Suppressor macrophage (primary cell): ENCODE data around the gene FAM219A.
"Not testable (repeated sequence)": the region's sequence is repeated elsewhere in the genome, so short reads cannot be mapped to it uniquely, and the experiment has no call there.

Experiments
- DNase-seq, 4 experiments: peaks; one replicate each; pipeline ENCODE4 v3.0.0-alpha.2; 2020 to 2022

FAM219A gene

GRCh38 chr9:34482746-34483145, 24.4 kb upstream of the FAM219A start:
- DNase-seq = not testable (repeated sequence)

GRCh38 chr9:34481620-34482019, 23.2 kb upstream of the FAM219A start:
- not testable (repeated sequence) for DNase-seq

DNA sequence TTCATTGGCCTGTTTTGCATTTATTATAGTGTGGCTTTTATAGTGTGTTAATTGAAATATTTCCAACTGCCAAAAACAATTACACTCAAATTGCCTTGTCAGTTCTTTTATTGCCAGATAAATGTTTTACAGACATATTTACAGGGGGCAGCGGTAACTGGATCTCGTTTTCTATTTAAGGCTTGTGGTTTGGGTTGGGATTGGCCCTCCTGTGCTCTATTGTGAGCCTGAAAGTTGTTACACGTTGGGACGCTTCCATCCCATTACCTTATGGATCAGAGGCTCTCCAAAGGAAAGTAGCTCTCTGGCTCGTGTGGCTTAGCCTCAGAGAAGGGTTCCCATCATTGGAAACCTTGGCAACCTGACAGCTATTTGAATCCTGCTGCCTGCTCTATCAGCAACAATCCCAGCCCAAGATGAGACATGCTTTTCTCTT, 21.1 kb upstream of the FAM219A start:
- DNase-seq = no peak

DNA sequence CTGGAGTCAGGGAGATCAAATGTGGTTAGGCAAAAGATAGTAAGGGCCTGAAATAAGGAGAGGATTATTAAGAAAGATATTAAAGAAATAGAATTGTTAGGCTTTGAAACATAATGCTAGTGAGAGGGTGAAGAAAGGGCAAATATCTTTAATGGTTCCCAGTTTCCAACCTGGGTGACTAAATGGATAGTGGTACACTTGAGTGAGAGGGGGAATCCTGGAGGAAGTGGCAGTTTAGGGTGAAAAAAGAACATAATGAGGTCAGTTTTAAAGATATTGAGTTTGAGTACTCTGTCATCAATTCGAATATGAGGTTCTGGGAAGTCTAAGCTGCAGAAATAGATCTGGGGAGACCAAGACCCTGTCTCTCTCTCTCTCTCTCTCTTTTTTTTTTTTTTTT, 19.2 kb upstream of the FAM219A start:
- no peak for DNase-seq

- no peak for DNase-seq
Observed at GRCh38 chr9:34475097-34475496, 16.7 kb upstream of the FAM219A start.

- no peak for DNase-seq
Observed at GRCh38 chr9:34465468-34465867, 7.1 kb upstream of the FAM219A start.

DNA sequence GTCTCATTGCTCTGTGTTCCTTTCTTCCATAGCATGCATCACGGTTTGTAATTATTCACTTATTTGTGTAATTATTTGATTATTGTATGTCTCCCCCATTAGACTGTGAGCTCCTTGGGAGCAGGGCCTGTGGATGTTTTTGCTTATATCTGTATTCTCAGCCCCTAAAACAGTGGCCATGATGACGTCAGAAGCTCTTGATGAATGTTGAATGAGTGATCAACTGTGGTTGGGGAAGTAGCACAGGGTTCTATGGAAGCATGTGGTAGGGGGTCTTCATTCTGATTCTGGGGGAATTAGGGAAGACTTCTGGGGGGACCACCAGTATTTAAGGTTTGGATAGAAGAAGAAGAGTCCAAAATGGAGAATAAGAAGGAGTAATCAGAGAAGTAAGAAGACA, 6.2 kb upstream of the FAM219A start:
- no peak for DNase-seq

DNA sequence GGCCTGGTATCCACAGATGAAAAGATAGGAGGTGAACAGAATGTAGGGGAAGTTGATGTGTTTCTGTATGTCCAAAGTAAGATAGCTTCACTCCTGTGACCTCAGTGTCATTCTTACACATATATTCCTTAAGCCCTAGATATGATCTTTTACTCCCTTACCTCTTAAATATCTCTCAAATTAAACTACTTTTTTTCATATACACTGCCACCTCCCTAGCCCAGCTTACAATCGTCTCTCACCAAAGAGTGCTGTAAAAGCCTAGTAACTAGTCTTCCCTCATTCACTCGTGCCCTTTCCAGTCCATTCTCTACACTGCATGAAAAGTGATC, 5.5 kb upstream of the FAM219A start:
- DNase-seq = peak in 1 of 4 experiments; percentile 7

DNA sequence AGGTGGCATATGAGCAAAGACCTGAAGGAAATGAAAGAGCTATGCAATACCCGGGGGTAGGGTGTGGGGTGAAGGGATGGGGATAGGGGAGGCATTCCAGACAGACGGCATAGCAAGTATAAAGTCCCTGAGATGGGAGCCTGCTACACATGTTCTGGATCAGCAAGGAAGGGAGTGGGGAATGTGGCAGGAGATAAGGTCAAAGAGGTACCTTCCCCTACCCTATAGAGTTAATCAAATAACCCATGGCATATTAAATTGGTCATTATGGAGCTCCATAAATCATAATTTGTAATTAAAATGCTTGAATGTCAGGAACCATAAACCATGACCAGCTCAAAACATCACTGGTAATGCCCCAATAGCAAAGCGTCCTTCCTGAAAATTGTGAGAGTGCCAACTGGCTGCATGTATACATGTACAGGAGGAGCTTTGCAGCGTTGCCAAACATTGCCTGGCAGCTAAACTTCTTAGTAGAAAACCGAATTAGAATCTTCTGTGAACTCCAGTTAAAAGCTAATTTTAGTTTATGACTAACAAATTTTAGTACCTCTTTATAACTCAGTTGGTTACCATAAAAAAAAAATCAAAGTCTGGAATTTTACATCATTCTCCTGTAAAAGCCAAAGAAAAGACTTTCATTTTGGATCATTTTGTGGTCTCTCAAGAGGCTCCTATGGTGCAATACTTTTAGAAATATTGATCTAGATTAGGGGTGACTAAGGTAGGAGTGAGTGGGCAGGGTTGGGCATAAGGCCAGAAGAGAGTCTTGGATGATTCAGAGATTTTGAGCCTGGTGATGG, 4.9 kb upstream of the FAM219A start:
- peak in 2 of 4 experiments; percentile 10 to 30 for DNase-seq

- peak in 3 of 4 experiments; percentile 14 to 23 (median 22) for DNase-seq
Observed at GRCh38 chr9:34459941-34460340, 1.6 kb upstream of the FAM219A start.

DNA sequence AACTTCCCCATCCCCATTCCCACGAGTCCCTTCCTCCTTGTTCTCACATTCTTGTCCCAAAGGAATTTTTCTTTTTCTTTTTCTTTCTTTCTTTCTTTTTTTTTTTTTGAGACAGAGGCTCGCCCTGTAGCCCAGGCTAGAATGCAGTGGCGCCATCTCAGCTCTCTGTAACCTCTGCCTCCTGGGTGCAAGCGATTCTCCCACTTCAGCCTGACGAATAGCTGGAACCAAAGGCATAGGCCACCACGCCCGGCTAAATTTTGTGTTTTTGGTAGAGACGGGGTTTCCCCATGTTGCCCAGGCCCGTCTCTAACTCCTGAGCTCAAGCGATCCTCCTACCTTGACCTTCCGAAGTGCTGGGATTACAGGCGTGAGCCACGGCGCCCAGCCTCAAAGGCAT, 986 bp upstream of the FAM219A start:
- no peak for DNase-seq

- no peak for DNase-seq
Observed at GRCh38 chr9:34458959-34459340, 580 bp upstream of the FAM219A start.

GRCh38 chr9:34457266-34458012, 931 bp downstream of the FAM219A start:
- peak in 3 of 4 experiments; percentile 11 to 35 (median 17) for DNase-seq

GRCh38 chr9:34456746-34457145, 1.6 kb downstream of the FAM219A start:
- no peak for DNase-seq

- peak in 2 of 4 experiments; percentile 9 to 11 for DNase-seq
Observed at GRCh38 chr9:34456151-34456550, 2.2 kb downstream of the FAM219A start.

DNA sequence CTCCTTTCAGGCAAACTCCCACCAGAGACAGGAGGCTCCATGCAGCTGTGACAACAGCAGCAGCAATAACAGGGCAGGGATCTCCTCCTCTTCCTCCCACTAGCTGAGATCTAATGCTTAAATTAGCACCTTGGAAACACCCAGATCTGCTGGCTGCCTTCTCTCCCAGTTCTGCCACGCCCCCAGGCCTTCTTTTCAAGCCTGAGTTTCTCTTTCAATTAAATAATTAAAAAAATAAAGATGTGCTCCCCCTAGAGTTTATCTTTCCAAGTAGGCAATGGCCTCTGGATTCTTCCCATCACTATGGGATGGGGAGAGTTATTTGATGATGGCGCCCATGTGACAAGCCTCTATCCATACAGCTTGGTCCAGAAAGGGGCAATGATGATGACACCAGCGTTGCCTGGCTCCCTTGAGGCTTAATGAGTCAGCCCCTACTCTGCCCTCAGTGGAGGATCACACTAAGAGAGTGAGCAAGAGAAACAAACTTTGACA, 3.8 kb downstream of the FAM219A start:
- DNase-seq = peak; percentile 26 to 57 (median 31)

DNA sequence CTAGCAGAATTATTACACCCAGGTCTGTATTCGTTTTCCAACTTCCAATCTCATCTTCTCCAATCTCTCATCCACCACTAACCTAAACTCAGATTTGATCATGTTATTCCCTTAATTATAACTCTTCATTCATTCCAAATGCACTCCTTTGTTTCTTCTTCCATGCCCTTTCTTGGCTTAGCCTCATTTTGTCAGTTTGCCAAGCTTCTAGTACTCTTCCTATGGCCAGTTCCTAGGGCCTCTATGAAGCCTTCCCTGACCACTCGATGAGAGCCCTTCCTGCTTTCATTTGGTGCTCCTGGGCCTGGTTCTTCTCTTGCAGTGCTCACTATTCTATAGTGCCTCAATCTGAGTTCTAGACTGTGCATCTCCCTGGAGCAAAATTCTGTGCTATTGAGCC, 5.8 kb downstream of the FAM219A start:
- no peak for DNase-seq

DNA sequence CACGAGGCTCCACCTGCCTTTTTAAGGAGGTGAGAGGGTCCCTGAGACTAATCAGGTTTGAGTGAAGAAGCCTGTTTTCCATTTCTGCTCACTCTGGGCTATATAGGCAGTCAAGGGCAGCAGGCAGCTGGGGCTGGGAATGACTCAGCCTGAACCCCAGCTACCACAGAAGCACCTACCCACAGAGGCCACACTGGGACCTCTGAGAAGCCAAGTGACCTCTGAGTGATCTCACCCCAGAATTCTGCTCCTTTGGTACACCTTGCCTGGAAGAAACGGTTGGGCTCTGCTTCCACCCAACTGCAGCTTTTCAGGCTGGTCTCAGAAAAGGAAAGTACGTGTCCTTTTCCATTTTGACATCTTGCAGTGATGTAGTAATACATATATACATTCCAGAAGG, 6.8 kb downstream of the FAM219A start:
- DNase-seq = no peak

- DNase-seq = peak in 1 of 4 experiments; percentile 19
Observed at GRCh38 chr9:34451135-34451534, 7.2 kb downstream of the FAM219A start.

GRCh38 chr9:34450644-34451043, 7.7 kb downstream of the FAM219A start:
- DNase-seq = no peak

GRCh38 chr9:34446951-34447350, 11.4 kb downstream of the FAM219A start:
- DNase-seq = no peak

DNA sequence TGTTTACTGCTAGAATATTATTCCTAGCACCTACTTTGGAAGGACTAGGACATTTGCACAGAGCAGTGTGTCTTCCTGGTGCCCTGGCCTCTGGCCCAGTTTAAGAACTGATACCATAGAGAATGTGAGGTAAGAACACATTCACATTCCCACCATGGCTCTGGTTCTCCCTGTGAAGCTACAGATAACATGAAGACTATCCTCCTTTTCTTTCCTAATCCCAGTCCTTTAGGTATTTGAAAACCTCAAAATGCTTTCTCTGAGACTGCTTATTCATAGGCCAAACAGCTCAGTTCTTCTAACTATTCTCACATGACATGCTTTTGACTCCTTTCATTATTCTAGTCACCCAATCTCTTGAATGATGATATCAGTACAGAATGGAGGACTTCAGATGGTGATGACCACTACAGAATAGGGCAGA, 11.9 kb downstream of the FAM219A start:
- DNase-seq = no peak

DNA sequence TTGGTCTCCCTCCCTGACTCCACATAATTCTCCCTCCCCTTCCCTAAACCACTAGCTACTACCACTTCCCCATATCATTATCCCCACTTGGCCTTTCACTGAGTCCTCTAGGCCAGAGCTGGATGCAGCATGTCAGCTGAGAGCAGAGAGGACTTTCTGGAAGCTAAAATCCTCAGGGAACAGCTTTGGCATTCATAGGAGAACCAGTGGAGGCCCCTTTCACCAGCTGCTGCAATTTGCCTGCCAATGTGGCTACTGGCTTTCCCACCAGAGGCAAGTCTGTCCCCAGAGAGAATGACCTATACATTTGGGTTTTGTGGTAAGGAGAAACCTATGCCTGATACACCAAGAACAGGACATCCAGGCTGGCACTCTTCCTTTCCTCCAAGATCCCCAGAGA, 14.4 kb downstream of the FAM219A start:
- DNase-seq = peak in 3 of 4 experiments; percentile 13 to 33 (median 28)

DNA sequence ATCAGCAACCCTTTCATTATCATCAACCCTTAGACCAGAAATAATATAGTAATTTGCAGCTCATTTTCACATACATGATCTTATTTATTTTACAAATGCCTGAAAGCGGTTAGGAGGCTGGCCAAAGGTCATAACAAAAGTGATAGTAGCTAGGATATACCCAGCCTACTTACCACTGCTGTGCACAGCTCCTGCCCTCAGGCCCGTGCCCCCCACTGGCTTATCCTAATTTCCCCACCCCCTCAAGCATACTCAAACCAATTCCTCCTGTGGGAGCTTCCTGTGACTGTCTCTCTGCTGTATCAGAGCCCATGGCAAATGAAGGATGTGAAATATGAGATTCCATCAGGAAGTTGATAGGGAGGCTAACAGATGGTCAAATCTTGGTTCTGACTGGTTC, 14.8 kb downstream of the FAM219A start:
- no peak for DNase-seq
